SK-N-MC (cell line): Measurements from ENCODE around the gene FAM53B.

Experiments used
- EZH2 ChIP-seq: fragments of 200-600 bp; sonication (generic); IDR thresholded peaks from one replicate; pipeline ENCODE4 v1.6.1; 2017; ENCODE audit warnings: antibody characterized with exemption
- FOXP2 ChIP-seq: optimal IDR thresholded peaks from 2 replicates; pipeline ENCODE3; 2011; ENCODE audit warnings: mild to moderate bottlenecking, moderate library complexity; ENCODE audit not compliant: insufficient read depth; ENCODE audit errors: extremely low read length, control extremely low read depth
- POLR2AphosphoS5 ChIP-seq: IDR thresholded peaks from 2 replicates; pipeline ENCODE4 v1.6.1; 2012; ENCODE audit warnings: mild to moderate bottlenecking, low read depth, low read length, borderline replicate concordance

GRCh38 chr10:124596116-124596785, 147.9 kb downstream of the FAM53B start:
- TF ChIP-seq FOXP2: no peak
- no peak for TF ChIP-seq EZH2
- no peak for TF ChIP-seq POLR2AphosphoS5
